Uterus (tissue), 4 donors: ENCODE data around the gene UBA52. TPM values are rescaled to one million over a fixed set of nuclear protein-coding genes. Genes with fewer than 3 reads are reported as not detected.

Experiments used
- DNase-seq, 2 donors: peaks; one replicate each; pipeline ENCODE4 v3.0.0-alpha.2; 2019 to 2020
- H3K27ac ChIP-seq, 2 donors: fragments of 200-600 bp; sonication (generic); 1 replicate in 1 of 2; 2 replicates in 1 of 2; pipeline ENCODE4 v1.5.1; 2016 to 2018
- H3K27me3 ChIP-seq, 2 donors: fragments of 200-600 bp; sonication (generic); one replicate each; pipeline ENCODE4 v1.5.1; 2018 to 2019; ENCODE audit warnings: control low read depth in 1 of 2
- H3K36me3 ChIP-seq, 2 donors: fragments of 200-600 bp; sonication (generic); one replicate each; pipeline ENCODE4 v1.5.1; 2019; ENCODE audit warnings: control low read depth in 1 of 2
- H3K4me1 ChIP-seq, 2 donors: fragments of 200-600 bp; sonication (generic); one replicate each; pipeline ENCODE4 v1.5.1; 2018 to 2019; ENCODE audit warnings: control low read depth in 1 of 2
- H3K4me3 ChIP-seq, 2 donors: fragments of 200-600 bp; sonication (generic); 1 replicate in 1 of 2; 2 replicates in 1 of 2; pipeline ENCODE4 v1.5.1; 2018 to 2019; ENCODE audit warnings: mild to moderate bottlenecking in 1 of 2
- H3K9me3 ChIP-seq, 2 donors: fragments of 200-600 bp; sonication (generic); one replicate each; pipeline ENCODE4 v1.5.1; 2019; ENCODE audit warnings: control low read depth in 1 of 2
- POLR2A ChIP-seq, 2 donors: fragments of 450-650 bp; IDR thresholded peaks; one replicate each; pipeline ENCODE4 v1.6.1; 2016; ENCODE audit warnings: antibody characterized with exemption in 2 of 2, mild to moderate bottlenecking in 1 of 2, moderate library complexity in 1 of 2
- intact Hi-C: fragments of 100-400 bp; cut with DNase I; formaldehyde crosslinking; loops from one replicate; pipeline ENCODE4 v1.15.1; 2023; ENCODE audit warnings: low total_unique reads
- total RNA-seq, 4 donors: library from RNA; depleted of rRNA in 3 of 4; stranded (reverse); fragments of >200 nt in 3 of 4; gene quantifications; one replicate each; pipeline versions ENCODE4 v1.1.0 to v1.2.4, GENCODE V29; 2014 to 2023
- TF ChIP-seq, protein P1 (sequence below), 4 experiments: fragments of 200-600 bp in 2 of 4; fragments of 450-650 bp in 2 of 4; sonication (generic) in 2 of 4; IDR thresholded peaks; one replicate each; pipeline ENCODE4 v1.5.1; 2016 to 2019; ENCODE audit warnings: antibody characterized with exemption in 4 of 4, mild to moderate bottlenecking in 2 of 4, moderate library complexity in 1 of 4
- donor health status: DM: yes; HTN: yes; CAD: no.

Gene UBA52
- total RNA-seq, 4 donors from 2014 or later, result 295 to 1,369 (median 721) TPM

- Histone ChIP-seq H3K27ac (no peak overlapping the region), H3K9me3 (no peaks in the 10 kb centered on the region), H3K4me1 (peaks cover 0 to 12% of the 10 kb centered on the region in 2 donors), H3K36me3 (no peaks in the 10 kb centered on the region), H3K27me3 (peaks cover 9 to 12% of the 10 kb centered on the region in 2 donors), H3K4me3 (no peak overlapping the region)
- intact Hi-C loops, result no loop called here
- no peak for TF ChIP-seq POLR2A (IDR thresholded peaks at IDR 0.05)
- TF ChIP-seq, protein P1, sequence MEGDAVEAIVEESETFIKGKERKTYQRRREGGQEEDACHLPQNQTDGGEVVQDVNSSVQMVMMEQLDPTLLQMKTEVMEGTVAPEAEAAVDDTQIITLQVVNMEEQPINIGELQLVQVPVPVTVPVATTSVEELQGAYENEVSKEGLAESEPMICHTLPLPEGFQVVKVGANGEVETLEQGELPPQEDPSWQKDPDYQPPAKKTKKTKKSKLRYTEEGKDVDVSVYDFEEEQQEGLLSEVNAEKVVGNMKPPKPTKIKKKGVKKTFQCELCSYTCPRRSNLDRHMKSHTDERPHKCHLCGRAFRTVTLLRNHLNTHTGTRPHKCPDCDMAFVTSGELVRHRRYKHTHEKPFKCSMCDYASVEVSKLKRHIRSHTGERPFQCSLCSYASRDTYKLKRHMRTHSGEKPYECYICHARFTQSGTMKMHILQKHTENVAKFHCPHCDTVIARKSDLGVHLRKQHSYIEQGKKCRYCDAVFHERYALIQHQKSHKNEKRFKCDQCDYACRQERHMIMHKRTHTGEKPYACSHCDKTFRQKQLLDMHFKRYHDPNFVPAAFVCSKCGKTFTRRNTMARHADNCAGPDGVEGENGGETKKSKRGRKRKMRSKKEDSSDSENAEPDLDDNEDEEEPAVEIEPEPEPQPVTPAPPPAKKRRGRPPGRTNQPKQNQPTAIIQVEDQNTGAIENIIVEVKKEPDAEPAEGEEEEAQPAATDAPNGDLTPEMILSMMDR (IDR thresholded peaks at IDR 0.05), result no peak
- DNase-seq, result no peak
Measured at GRCh38 chr19:18616023-18616422, 44.4 kb downstream of the UBA52 start.

DNA sequence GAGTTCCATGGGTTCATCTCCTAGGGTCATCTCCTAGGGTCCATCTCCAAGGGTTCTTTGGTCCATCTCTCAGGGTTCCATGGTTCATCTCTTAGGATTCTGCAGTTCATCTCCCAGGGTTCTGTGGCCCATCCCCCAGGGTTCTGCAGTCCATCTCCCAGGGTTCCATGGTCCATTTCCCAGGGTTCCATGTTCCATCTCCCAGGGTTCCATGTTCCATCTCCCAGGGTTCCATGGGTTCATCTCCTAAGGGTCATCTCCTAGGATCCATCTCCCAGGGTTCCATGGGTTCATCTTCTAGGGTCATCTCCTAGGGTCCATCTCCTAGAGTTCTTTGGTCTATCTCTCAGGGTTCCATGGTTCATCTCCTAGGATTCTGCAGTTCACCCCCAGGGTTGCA lies 45.9 kb downstream of the UBA52 start:
- Histone ChIP-seq H3K27me3 (no peaks in the 10 kb centered on the region), H3K27ac (no peak overlapping the region), H3K9me3 (no peaks in the 10 kb centered on the region), H3K4me1 (no peaks in the 10 kb centered on the region), H3K36me3 (no peaks in the 10 kb centered on the region), H3K4me3 (no peak overlapping the region)
- intact Hi-C loops, result no loop called here
- TF ChIP-seq, protein P1 (IDR thresholded peaks at IDR 0.05), result no peak
- no peak for TF ChIP-seq POLR2A (IDR thresholded peaks at IDR 0.05)
- no peak for DNase-seq

DNA sequence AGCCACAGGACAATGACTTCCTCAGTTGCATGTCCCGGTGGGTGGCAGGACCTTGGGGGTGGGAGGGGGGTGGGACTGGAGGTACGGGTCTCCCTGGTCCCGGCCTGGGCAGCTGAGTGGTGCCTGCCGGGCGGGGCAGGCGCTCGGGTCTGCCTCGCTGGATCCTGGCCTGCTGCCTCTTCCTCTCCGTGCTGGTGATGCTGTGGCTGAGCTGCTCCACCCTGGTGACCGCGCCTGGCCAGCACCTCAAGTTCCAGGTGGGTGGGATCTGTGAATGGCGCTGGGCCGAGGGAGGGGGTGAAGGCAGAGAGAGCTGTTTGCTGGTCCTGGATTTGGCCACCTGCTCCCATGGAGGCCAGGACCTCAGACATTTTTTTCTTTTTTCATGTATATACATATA lies 46.6 kb downstream of the UBA52 start:
- TF ChIP-seq, protein P1 (IDR thresholded peaks at IDR 0.05), result no peak
- no peak for TF ChIP-seq POLR2A (IDR thresholded peaks at IDR 0.05)
- no peaks in the 10 kb centered on the region for H3K27me3 ChIP-seq
- H3K4me1 ChIP-seq, result no peaks in the 10 kb centered on the region
- no peaks in the 10 kb centered on the region for H3K9me3 ChIP-seq
- H3K4me3 ChIP-seq, result no peak overlapping the region
- no peak overlapping the region for H3K27ac ChIP-seq
- H3K36me3 ChIP-seq, result no peaks in the 10 kb centered on the region
- intact Hi-C loops, result no loop called here
- no peak for DNase-seq

DNA sequence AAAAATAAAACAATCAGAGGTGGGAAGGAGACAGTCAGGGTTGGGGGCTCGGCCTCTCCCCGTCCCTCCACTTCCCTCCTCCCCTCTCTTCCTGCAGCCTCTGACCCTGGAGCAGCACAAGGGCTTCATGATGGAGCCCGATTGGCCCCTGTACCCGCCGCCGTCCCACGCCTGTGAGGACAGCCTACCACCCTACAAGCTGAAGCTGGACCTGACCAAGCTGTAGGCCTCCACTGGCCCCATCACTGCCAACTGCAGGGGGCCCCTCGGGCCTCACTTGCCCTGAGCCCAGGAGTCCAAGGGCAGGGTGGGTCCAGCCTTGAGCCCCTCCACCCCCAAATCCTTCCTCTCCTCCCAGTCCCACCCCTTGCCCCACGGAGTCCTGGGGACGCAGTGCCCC lies 48.7 kb downstream of the UBA52 start:
- no peak for TF ChIP-seq POLR2A (IDR thresholded peaks at IDR 0.05)
- TF ChIP-seq, protein P1 (IDR thresholded peaks at IDR 0.05), result no peak
- no peak overlapping the region for H3K4me3 ChIP-seq
- no peaks in the 10 kb centered on the region for H3K36me3 ChIP-seq
- no peaks in the 10 kb centered on the region for H3K4me1 ChIP-seq
- DNase-seq, result no peak
- H3K27ac ChIP-seq, result no peak overlapping the region
- H3K27me3 ChIP-seq, result no peaks in the 10 kb centered on the region
- H3K9me3 ChIP-seq, result no peaks in the 10 kb centered on the region
- intact Hi-C loops, result no loop called here

- Histone ChIP-seq H3K36me3 (no peaks in the 10 kb centered on the region), H3K4me1 (no peaks in the 10 kb centered on the region), H3K9me3 (no peaks in the 10 kb centered on the region), H3K27me3 (no peaks in the 10 kb centered on the region), H3K4me3 (no peak overlapping the region), H3K27ac (no peak overlapping the region)
- no peak for DNase-seq
- intact Hi-C loops, result no loop called here
- no peak for TF ChIP-seq POLR2A (IDR thresholded peaks at IDR 0.05)
- TF ChIP-seq, protein P1 (IDR thresholded peaks at IDR 0.05), result no peak
Measured at GRCh38 chr19:18620902-18621301, 49.2 kb downstream of the UBA52 start.
